ENCODE measurements around the gene KCNMB2.
A peak's percentile ranks its signal among the peaks of the same experiment; 100 is the strongest.
"Not testable (repeated sequence)": the region's sequence is repeated elsewhere in the genome, so short reads cannot be mapped to it uniquely, and the experiment has no call there.

KCNMB2 gene

DNA sequence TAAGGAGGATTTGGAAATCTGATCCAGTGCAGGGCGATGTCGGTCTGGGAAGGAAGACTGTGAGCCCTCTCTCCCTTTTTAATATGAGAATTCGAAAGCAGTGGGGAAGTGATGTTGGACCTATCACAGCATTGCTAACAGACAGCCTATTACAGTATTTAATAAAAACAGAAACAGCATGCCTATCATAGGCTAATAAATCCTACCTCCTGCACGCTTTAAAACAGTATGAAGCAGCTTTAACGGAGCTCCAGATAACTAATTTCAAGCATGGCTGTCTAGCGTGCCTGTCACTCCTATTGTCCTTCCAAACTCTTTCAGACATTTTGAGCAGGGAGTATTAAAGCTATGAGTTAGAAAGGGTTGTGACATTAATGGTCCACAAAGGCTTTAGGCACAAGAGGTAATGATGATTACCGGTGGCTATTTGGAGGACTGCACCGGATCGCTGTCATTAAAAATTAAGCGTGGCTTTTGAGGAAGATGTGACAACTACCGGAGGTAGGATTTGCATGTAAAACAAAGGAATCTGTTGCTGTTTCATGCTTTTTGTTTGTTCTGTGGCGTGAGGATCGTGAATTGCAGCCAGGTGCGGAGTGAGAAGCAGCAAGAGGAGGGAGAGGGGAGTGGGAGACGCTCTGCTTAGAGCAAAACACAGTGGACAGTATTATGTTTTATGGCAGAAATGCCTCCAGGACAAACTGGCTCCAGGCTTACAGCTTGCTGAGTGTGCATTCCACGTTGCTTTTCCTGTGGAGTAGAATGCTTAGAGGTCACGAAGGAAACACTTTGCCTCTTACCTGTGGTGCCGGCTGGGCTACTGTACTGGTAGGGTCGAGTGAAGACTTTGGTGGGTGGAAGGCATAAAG lies at the start of gene KCNMB2:
KCNMB2 (plus strand) TSS at position 226 of the 869 bp plus-strand sequence.
- peak; percentile 82 for DNase-seq

DNA sequence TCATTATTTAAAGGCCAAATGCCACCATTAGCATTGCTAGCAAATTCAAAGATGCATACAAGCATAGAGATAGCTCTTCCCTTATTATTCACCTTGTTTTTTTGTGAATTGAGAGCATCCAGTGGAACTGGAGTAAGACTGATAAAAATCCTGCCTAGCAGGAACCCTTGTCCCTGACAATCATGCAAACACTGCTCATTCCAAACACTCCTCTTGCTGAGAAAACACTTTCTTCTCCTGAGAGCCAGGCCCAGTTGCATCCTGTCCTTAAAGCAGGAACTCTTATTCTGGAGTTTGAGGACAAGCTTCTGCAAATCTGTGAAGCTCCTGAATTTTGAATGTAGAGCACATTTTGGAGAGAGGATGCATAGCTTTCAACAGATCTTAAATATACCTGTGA lies 49.3 kb upstream of the KCNMB2 start:
- DNase-seq: no peak

GRCh38 chr3:178487752-178488151 lies 48.5 kb upstream of the KCNMB2 start:
- DNase-seq: no peak

DNA sequence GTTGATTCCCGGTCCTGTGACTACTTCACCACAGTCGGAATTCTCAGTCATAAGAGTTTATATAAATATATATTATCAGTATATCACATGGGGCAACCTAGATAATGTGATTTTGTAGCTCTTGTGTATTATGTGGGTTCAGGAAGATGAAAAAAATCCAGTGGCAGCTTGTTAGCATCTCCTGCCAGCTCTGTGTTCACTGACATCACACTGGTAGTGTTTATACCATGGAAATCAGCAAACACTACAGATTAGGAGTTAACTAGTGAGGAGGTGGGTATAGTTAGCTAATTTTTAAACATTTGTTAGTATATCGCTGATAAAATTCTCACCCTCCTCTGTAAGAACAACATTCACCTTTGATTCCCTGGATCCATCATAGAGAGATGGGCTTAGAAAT lies 44.5 kb upstream of the KCNMB2 start:
- DNase-seq: no peak

DNA sequence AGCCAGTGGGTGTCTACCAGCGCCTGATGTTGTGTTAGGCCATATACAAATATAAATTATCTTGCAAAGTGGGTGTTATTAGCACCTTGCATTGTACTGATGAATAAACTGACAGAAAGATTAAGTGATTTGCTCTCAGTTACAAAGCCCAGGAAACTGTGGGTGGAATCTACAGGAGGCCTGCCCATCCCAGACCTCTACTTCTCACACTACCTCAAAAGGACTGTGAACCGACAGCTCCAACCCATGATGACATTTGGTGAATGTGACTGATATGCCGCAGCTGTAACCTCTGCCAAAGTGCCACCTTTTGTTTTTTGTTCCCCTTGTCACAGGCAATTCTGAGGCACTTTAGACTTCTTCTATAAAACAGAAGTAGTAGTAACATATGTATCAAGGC lies 43.7 kb upstream of the KCNMB2 start:
- DNase-seq: no peak

- no peak for DNase-seq
Observed at GRCh38 chr3:178494386-178494785, 41.9 kb upstream of the KCNMB2 start.

DNA sequence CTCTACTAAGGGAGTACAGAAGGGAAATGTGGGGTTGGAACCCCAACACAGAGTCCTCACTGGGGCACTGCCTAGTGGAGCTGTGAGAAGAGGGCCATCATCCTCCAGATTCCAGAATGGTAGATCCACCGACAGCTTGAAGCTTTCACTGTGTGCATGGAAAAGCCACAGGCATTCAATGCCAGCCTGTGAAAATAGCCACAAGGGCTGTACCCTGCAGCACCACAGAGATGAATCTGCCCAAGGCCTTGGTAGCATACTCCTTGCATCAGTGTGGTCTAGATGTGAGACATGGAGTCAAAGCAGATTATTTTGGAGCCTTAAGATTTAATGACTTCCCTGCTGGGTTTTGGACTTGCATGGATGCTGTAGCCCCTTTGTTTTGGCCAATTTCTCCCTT lies 39.3 kb upstream of the KCNMB2 start:
- no peak for DNase-seq

GRCh38 chr3:178498871-178499270 lies 37.4 kb upstream of the KCNMB2 start:
- DNase-seq: no peak

GRCh38 chr3:178500631-178501030 lies 35.6 kb upstream of the KCNMB2 start:
- no peak for DNase-seq

DNA sequence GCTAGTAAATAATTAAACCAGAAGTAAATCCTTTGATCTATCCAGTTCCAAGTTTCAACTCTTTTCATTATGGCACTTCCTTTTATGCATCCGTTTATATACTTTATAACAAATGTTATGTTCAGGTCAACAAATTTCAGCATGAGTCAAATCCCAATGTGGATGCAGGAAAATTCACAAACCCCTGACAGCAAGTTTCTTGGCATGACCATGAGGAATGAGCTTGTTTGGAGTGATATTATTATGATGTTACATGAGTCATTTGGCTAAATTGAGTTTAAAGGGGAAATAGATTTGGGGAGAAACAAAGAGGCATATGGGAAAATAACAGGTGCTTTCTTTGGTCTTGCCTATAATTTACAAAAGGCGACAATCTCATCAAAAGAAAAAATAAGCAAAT lies 32.1 kb upstream of the KCNMB2 start:
- DNase-seq: no peak

DNA sequence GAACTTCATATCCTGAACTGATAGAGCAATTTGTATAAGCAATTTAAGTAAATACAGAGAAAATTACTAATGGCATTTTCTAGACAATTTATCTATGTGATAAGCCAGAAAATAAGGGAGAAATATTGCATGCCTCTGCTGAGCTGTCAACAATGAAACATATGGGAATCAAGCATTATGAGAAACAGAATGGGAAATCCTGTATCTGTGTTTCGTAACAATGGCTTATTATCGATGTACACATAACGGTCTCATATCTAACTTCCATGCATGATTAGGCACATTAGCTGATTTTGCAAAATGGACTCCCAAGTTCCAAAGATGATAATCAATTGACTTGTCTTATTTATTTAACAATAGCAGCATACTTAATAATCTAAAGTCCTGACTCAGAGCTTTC lies 30.4 kb upstream of the KCNMB2 start:
- DNase-seq: no peak

DNA sequence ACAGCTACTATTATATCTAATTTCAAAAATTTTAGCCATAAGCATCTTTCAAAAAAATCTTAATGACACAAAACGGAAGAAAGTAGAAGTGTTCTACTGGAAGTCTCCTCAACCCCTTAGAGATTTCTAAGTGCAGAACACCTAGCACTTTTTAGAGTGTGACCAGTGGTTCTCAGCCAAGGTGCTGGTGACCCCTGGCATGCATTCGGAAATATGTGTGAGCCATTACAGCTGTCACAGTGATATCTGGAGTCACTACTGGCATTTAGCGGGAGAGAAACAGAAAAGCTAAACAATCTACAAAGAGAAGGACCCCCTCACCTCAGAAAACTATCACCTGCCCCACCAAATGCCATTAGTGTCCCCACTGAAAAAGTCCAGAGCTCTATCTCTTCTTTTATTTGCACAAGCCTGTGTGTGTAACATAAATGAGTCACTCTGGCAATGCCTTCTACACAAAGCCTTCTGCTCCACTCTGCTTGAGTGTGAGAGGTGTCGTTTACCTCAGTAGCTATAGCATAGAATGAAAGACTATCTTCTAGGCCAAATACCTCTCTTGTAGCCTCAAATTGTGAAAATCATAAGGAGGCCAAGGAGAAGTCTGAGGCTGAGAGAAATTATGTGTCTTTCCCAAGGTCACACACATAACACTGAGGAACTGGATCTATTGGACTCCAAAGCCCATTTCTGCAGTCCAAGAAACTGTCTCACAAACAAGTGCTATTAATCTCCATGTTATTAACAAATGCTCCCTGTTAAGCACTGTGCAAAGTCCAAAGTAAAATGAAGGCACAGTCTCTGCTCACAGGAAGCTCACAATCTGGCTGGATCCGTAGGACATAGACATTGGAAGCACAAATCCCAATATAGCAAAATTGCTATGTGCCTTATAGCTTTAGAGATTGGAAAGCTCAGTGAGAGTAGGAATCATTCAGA lies 28.5 kb upstream of the KCNMB2 start:
- DNase-seq: no peak

DNA sequence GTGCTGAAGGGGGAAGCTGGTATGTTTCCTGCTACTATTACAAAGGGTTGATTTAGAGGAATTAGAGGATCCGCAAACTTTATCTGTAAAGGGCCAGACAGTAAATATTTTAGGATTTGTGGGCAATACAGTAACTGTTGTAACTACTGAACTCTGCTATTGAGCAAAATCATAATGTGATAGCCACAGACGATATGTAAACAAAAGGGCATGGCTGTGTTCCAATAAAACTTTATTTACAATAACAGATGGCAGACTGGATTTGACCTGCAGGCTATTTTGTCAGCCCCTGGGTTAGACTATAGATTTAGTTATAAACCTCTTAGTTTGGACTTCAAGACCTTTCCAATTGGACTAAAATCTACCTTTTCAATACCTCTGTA lies 27.8 kb upstream of the KCNMB2 start:
- DNase-seq: peak; percentile 40

GRCh38 chr3:178510496-178510895 lies 25.7 kb upstream of the KCNMB2 start:
- no peak for DNase-seq

- no peak for DNase-seq
Observed at GRCh38 chr3:178512647-178513046, 23.6 kb upstream of the KCNMB2 start.

DNA sequence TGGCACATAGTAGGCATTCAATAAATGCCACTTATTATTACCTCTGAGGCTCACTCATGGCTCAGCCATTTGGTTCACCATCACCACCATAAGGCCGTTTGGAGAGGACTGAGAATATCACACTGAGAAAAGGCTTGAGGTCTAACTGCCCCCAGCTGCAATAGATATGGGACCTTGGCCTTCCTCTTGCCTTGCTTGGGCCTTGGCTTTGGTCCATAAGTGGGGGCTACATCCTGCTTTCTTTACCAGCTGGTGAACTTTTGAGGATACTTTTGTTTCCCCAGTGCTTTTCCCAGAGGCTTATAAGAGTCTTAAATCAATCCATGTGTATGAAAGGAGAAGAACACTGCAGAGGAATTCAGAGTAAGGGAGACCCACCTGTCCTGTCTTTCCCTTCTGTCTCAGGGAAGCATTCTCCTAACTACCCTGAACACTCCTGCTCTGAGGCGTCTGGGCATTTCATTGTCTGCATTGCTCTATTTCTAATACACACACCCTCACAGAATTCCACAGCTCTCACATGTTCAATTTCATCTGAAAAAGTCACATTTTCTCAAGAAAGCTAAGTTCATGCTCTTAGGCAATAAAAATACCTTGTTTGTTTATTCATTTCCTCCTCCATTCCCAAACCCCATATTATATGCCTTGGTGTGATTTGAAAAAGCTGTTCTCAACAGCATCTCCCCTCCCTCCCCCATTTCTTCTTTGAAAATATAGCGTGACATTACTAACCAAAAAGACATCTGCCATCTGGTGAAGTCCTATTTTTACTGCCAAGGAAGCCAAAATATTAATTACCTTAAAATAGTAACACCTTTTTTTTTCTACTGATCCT lies 22.5 kb upstream of the KCNMB2 start:
- peak; percentile 94 for DNase-seq

- peak; percentile 84 for DNase-seq
Observed at GRCh38 chr3:178514401-178514800, 21.8 kb upstream of the KCNMB2 start.

- not testable (repeated sequence) for DNase-seq
Observed at GRCh38 chr3:178515076-178515744, 21.0 kb upstream of the KCNMB2 start.

DNA sequence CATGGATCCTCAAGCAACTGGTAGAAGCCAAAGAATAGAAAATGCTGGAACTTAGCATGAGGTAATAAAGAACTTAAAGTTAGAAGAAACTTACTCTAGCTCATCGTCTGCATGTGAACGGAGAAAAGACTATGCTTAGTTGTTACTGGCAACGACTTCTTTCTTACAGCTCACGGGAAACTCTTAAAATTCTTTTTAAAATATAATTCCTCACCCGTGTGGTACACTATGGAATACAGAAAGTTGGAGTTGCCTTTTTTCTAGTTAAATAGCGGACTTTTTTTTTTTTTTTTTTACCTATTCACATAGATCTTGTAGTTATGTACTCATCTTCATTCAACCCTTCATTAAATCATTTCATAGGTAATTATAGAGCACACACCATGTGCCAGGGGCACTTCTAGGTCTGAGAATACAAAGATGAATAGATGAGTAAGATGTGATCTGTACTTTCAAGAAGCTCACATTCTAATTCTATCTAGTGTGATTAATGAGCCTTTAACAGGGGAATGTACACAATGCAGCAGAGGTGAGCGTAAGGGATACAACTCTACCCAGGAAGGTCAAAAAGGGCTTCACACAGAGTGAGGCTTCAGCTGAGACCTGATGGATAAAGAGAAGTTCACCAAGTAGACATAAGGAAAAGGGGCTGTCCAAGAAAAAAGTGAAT lies 18.4 kb upstream of the KCNMB2 start:
- DNase-seq: no peak

DNA sequence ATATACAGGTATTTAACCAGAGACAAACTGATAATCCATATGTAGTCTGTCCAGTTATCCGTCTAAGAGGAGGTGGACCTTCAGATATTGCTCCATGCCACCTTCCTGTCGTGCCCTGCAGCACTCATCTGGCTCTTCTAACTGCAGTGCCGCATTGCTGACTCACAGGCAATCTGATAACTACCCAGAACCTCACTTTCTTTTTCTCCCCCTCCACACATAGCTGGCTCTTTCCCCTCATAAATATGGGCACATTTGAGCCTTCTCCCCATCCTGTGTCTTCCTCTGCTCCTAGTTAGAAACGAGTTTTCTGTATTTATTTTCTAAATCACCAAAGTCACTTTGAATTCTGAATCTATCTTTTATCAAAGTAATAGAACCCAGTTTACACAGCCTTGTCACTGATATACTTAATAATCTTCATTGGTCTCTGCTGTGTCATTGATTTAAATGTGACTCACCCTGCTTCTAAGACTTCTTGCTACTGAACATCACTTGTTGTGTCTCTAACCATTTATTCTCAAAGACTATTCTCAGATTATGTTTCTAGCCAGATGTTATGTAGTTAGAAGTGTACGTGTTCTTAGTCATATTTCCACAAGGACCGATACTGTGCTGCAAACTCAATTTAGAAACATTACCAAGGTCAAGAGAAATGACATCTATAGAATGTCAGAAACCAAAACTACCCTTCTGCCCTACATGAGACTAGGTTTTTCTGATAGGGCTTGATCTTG lies 17.4 kb upstream of the KCNMB2 start:
- DNase-seq: peak; percentile 61

DNA sequence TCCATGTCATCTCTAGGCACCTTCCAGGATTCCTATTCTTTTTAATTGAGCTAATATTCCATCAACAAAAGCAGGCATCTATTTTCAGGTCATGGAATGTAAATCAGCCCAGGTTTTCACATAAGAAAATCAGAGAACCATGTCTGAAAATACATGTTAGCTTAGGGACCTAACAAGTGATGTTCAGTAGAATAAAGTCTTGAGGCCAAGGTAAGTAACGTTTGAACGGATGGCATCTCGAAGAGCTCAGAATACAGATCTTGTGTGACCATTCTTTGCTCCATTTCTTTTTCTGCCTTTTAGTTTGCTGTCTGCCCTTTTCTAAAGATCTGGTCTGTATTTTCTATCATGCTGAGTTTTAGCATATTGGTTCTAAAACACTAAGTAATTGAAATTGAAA lies 16.5 kb upstream of the KCNMB2 start:
- no peak for DNase-seq

Measured in NCI-H2171 treated with DMSO at 0.1 percent for 48 hours (cell line).